Panc1 (cell line): Measurements from ENCODE around the gene EHD4. TPM values are rescaled to one million over a fixed set of nuclear protein-coding genes. Genes with fewer than 3 reads are reported as not detected.

ENCODE experiments used
- ATAC-seq: fragments of 200-7000 bp; cut with Tn5 transposase; 2 replicates; pipeline ENCODE4 v1.9.1; 2020; ENCODE audit warnings: mild to moderate bottlenecking, moderate library complexity
- BruUV-seq: library from RNA; stranded (reverse); fragments of 400-500 nt; replicated peaks from 2 replicates; lab custom pipeline; 2021; lab: Mats Ljungman, UMichigan
- CTCF ChIA-PET: fragments of 300-600 bp; sonication (Branson Sonifier 250); formaldehyde crosslinking; loops from one replicate; lab custom pipeline; 2022; ENCODE audit warnings: antibody characterized with exemption; lab: Charles Lee
- POLR2A ChIA-PET: fragments of 300-600 bp; sonication (Branson Sonifier 250); formaldehyde crosslinking; loops from one replicate; lab custom pipeline; 2022; ENCODE audit warnings: antibody characterized with exemption; lab: Charles Lee
- DNase-seq: peaks from one replicate; pipeline ENCODE4 v3.0.0-alpha.2; 2010; ENCODE audit warnings: low read depth, low spot score
- H3K27ac ChIP-seq: 2 replicates; pipeline ENCODE4 v1.5.1; 2011; ENCODE audit warnings: mild to moderate bottlenecking, low read length, inconsistent platforms
- H3K27me3 ChIP-seq: fragments of 200-500 bp; sonication (Bioruptor generic); 2 replicates; pipeline ENCODE4 v1.6.0; 2014; ENCODE audit warnings: low read length, inconsistent platforms; ENCODE audit not compliant: control insufficient read depth, insufficient read depth
- H3K36me3 ChIP-seq: fragments of 200-500 bp; sonication (Bioruptor generic); 2 replicates; pipeline ENCODE4 v1.5.1; 2014; ENCODE audit warnings: inconsistent platforms, mild to moderate bottlenecking, low read length, moderate library complexity; ENCODE audit not compliant: control insufficient read depth, insufficient read depth
- H3K4me1 ChIP-seq: 2 replicates; pipeline ENCODE4 v1.5.1; 2011; ENCODE audit warnings: inconsistent platforms, mild to moderate bottlenecking, low read length, moderate library complexity; ENCODE audit not compliant: control insufficient read depth, insufficient read depth
- H3K4me3 ChIP-seq, 2 experiments: 2 replicates each; pipeline ENCODE4 v1.5.1; 2011 to 2012; ENCODE audit warnings: low read depth in 2 of 2, low read length in 2 of 2, mild to moderate bottlenecking in 2 of 2, inconsistent platforms in 1 of 2, moderate library complexity in 1 of 2
- H3K9me3 ChIP-seq: fragments of 200-500 bp; sonication (Bioruptor generic); 2 replicates; pipeline ENCODE4 v1.5.1; 2014; ENCODE audit warnings: low read depth, mild to moderate bottlenecking, inconsistent platforms, low read length, moderate library complexity; ENCODE audit not compliant: control insufficient read depth, insufficient read depth
- POLR2AphosphoS5 ChIP-seq: IDR thresholded peaks from 2 replicates; pipeline ENCODE4 v1.6.1; 2012; ENCODE audit warnings: mild to moderate bottlenecking, low read depth, low read length, moderate library complexity
- SIN3A ChIP-seq: IDR thresholded peaks from 2 replicates; pipeline ENCODE4 v1.6.1; 2012; ENCODE audit warnings: low read depth, mild to moderate bottlenecking, low read length, moderate library complexity, borderline replicate concordance; ENCODE audit not compliant: insufficient read depth
- TCF7L2 ChIP-seq: IDR thresholded peaks from 2 replicates; pipeline ENCODE4 v1.6.1; 2011; ENCODE audit warnings: mild to moderate bottlenecking, low read depth, low read length, inconsistent platforms
- in situ Hi-C: cut with HindIII; loops from 2 replicates; pipeline ENCODE4 v1.10.0; 2016; ENCODE audit warnings: low sequenced_read_pairs, low pct_unique_long_range_greater_than_20kb
- intact Hi-C: fragments of 100-400 bp; cut with micrococcal nuclease; formaldehyde crosslinking; loops from one replicate; pipeline ENCODE4 v1.10.0; 2022; ENCODE audit not compliant: unreplicated experiment
- total RNA-seq: library from RNA; stranded (reverse); gene quantifications from one replicate; pipeline ENCODE4 v1.2.1, GENCODE V29; 2021; ENCODE audit not compliant: unreplicated experiment
- TF ChIP-seq, protein P1 (sequence below): fragments of 450-650 bp; IDR thresholded peaks from 2 replicates; pipeline ENCODE4 v1.5.1; 2017; ENCODE audit warnings: mild to moderate bottlenecking
- TF ChIP-seq, protein P2 (sequence below), 2 experiments: IDR thresholded peaks; 2 replicates each; pipeline ENCODE4 v1.6.1; 2011 to 2012; ENCODE audit warnings: low read depth in 2 of 2, control low read depth in 1 of 2, low read length in 1 of 2, mild to moderate bottlenecking in 1 of 2, moderate library complexity in 1 of 2; ENCODE audit not compliant: insufficient read depth in 1 of 2

Gene EHD4
- total RNA-seq, 1 experiment from 2014 or later: 43.2 TPM

DNA sequence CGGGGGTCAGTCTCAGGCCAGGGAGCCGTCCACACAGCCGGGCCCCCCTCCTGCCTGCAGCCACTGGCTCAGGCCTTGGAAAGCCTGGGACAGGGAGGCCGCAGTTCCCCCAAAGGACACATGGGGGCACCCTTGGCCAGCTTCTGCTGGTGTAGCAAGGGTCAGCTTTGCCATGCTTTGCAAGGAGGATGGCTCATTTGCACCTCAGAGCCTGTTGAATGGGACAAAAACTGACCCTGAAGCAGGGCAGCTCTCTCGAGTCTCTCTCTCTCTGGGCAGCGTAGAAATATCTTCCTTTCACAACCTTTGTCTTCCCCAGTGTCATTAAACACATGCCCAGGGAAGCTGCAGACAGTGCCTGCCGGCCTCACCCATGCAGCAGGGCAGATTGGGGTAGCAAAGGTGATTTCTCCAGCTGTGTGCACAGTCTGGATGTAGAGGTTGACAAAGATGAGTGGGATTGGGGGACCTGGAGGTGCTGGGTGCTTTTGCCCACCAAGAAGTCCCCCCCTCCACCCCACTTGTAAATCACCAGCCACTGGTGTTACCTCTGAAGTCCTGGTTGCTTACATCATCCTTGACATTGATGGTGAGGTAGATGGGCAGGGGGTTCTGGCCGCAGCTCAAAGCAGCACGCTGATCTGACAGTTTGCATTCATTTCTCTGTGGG lies 17.4 kb upstream of the EHD4 start:
- TF ChIP-seq POLR2AphosphoS5 (no peak), TCF7L2 (no peak), SIN3A (no peak)
- TF ChIP-seq, protein P1, sequence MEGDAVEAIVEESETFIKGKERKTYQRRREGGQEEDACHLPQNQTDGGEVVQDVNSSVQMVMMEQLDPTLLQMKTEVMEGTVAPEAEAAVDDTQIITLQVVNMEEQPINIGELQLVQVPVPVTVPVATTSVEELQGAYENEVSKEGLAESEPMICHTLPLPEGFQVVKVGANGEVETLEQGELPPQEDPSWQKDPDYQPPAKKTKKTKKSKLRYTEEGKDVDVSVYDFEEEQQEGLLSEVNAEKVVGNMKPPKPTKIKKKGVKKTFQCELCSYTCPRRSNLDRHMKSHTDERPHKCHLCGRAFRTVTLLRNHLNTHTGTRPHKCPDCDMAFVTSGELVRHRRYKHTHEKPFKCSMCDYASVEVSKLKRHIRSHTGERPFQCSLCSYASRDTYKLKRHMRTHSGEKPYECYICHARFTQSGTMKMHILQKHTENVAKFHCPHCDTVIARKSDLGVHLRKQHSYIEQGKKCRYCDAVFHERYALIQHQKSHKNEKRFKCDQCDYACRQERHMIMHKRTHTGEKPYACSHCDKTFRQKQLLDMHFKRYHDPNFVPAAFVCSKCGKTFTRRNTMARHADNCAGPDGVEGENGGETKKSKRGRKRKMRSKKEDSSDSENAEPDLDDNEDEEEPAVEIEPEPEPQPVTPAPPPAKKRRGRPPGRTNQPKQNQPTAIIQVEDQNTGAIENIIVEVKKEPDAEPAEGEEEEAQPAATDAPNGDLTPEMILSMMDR: peak; percentile 97
- intact Hi-C loops: loop anchor here (2.0 to 5.0 kb wide), 2 partner anchors 69 to 148 kb away; no protein-coding TSS in a partner anchor
- no peak overlapping the region for H3K4me3 ChIP-seq
- no peaks in the 10 kb centered on the region for H3K36me3 ChIP-seq
- H3K27me3 ChIP-seq: no peaks in the 10 kb centered on the region
- no peak overlapping the region for H3K27ac ChIP-seq
- peak; percentile 70 for DNase-seq
- no peaks in the 10 kb centered on the region; the same call in 1 of the 2 replicates for H3K4me1 ChIP-seq
- no peaks in the 10 kb centered on the region for H3K9me3 ChIP-seq
- CTCF ChIA-PET: interaction anchor here (0.9 to 1.6 kb wide), 3 partner anchors 64 to 95 kb away, joined by 3 to 9 read pairs (median 4); no protein-coding TSS in a partner anchor
- POLR2A ChIA-PET: no interaction called here
- ATAC-seq: peak; percentile 96
- no TSS peak for BruUV-seq
- in situ Hi-C loops: no loop called here

DNA sequence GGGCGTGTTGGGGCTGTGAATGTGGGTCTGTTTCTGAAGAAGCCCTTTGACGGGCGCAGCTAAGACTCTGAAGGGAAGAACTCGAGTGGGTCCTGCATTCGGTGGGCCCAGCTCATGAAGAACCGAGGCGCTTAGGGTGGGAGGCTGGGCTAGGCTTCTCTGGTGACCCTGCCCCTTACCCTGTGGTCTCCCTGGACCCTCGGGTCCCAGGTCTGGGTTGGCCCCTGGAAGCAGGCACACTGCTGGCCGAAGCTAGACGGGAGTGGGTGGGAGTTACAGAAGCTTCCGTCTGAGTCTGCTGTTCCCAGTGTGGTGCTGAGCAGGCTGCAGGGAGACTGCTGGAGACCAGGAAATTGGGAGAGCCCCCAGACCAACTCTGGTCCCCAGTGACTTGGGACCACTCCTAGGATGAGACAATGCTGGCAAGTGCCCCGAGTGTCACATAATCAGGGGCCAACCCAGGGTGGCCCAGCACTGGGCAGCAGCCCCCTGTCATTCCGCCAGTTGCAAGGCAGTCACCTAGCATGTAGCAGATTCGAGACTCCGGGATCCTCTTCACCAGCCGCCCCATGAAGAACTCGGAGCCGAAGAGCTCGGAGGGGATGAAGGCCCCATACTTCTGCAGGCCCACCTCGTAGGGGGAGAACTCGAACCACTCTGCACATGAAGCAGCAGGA lies 16.7 kb upstream of the EHD4 start:
- H3K27me3 ChIP-seq: no peaks in the 10 kb centered on the region
- ATAC-seq (peak; percentile 61), DNase-seq (no peak)
- TF ChIP-seq, protein P1: no peak
- TF ChIP-seq TCF7L2 (no peak), SIN3A (no peak), POLR2AphosphoS5 (no peak)
- TF ChIP-seq, protein P2, sequence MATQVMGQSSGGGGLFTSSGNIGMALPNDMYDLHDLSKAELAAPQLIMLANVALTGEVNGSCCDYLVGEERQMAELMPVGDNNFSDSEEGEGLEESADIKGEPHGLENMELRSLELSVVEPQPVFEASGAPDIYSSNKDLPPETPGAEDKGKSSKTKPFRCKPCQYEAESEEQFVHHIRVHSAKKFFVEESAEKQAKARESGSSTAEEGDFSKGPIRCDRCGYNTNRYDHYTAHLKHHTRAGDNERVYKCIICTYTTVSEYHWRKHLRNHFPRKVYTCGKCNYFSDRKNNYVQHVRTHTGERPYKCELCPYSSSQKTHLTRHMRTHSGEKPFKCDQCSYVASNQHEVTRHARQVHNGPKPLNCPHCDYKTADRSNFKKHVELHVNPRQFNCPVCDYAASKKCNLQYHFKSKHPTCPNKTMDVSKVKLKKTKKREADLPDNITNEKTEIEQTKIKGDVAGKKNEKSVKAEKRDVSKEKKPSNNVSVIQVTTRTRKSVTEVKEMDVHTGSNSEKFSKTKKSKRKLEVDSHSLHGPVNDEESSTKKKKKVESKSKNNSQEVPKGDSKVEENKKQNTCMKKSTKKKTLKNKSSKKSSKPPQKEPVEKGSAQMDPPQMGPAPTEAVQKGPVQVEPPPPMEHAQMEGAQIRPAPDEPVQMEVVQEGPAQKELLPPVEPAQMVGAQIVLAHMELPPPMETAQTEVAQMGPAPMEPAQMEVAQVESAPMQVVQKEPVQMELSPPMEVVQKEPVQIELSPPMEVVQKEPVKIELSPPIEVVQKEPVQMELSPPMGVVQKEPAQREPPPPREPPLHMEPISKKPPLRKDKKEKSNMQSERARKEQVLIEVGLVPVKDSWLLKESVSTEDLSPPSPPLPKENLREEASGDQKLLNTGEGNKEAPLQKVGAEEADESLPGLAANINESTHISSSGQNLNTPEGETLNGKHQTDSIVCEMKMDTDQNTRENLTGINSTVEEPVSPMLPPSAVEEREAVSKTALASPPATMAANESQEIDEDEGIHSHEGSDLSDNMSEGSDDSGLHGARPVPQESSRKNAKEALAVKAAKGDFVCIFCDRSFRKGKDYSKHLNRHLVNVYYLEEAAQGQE (IDR thresholded peaks at IDR 0.05; ENCODE audit: insufficient read depth in 1 of 2, low read depth in 2 of 2, low read length in 1 of 2): no peak
- no peaks in the 10 kb centered on the region for H3K36me3 ChIP-seq
- H3K4me1 ChIP-seq: no peaks in the 10 kb centered on the region; the same call in 1 of the 2 replicates
- CTCF ChIA-PET: interaction anchor here (0.6 to 1.6 kb wide), 3 partner anchors 68 to 242 kb away, joined by 4 to 9 read pairs (median 4); no protein-coding TSS in a partner anchor
- no peak overlapping the region for H3K27ac ChIP-seq
- in situ Hi-C loops (no loop called here), intact Hi-C loops (loop anchor here (2.0 to 5.0 kb wide), 2 partner anchors 70 to 148 kb away; no protein-coding TSS in a partner anchor)
- H3K9me3 ChIP-seq: no peaks in the 10 kb centered on the region
- POLR2A ChIA-PET: interaction anchor here (0.8 kb wide), 1 partner anchor 67 kb away, joined by 3 read pairs; no protein-coding TSS in a partner anchor
- BruUV-seq: no TSS peak
- no peak overlapping the region for H3K4me3 ChIP-seq
